Mesothelial cell of epicardium (in vitro differentiated cells): ENCODE results near the gene RBMS1. TPM values are rescaled to one million over a fixed set of nuclear protein-coding genes. Genes with fewer than 3 reads are reported as not detected.

Experiments
- DNase-seq, 2 experiments: peaks; one replicate each; pipeline ENCODE4 v3.0.0; 2021; ENCODE audit warnings: low spot score in 2 of 2; ENCODE audit not compliant: unreplicated experiment in 2 of 2
- H3K27ac Mint-ChIP-seq: 2 replicates; pipeline ENCODE4 v1.8.0; 2021; ENCODE audit warnings: mixed read lengths
- H3K27me3 Mint-ChIP-seq: 2 replicates; pipeline ENCODE4 v1.8.0; 2021; ENCODE audit warnings: low read depth, mixed read lengths
- H3K36me3 Mint-ChIP-seq: 2 replicates; pipeline ENCODE4 v1.8.0; 2021; ENCODE audit warnings: mixed read lengths
- H3K4me1 Mint-ChIP-seq: 2 replicates; pipeline ENCODE4 v1.8.0; 2021; ENCODE audit warnings: mixed read lengths
- H3K4me3 Mint-ChIP-seq: 2 replicates; pipeline ENCODE4 v1.8.0; 2021; ENCODE audit warnings: mild to moderate bottlenecking, moderate library complexity, mixed read lengths
- H3K9me3 Mint-ChIP-seq: 2 replicates; pipeline ENCODE4 v1.8.0; 2021; ENCODE audit warnings: mixed read lengths
- total RNA-seq: library from RNA; stranded (reverse); gene quantifications from 3 replicates; pipeline ENCODE4 v1.2.1, GENCODE V29; 2021
- TF ChIP-seq, protein P1 (sequence below): fragments of 200-600 bp; sonication (generic); IDR thresholded peaks from one replicate; pipeline ENCODE4 v1.5.0; 2021; ENCODE audit warnings: antibody characterized with exemption; ENCODE audit not compliant: unreplicated experiment

RBMS1 gene
- total RNA-seq, 1 donor from 2014 or later: 128 TPM

DNA sequence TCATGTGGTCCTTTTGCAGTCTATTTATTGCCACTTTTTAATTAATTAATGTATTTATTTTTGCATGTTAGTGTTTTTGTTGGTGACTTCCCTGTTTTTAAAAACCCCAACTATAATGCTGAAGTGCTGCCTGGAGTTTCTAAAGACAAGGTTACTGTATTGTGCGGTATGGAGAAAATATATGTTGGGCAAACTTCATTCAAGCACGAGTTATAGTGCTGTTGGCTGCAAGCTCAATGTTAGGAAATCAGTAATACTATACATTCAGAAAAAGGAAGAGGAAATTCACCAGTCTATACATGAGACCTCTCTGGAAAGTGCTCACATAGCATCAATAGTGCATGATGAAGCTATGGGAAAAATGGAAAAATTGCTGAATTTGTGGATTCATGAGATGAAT is 15.4 kb upstream of the RBMS1 start:
- no peak for DNase-seq
- H3K4me1 Mint-ChIP-seq: peaks cover 13% of the 10 kb centered on the region
- H3K36me3 Mint-ChIP-seq: no peaks in the 10 kb centered on the region
- TF ChIP-seq, protein P1, sequence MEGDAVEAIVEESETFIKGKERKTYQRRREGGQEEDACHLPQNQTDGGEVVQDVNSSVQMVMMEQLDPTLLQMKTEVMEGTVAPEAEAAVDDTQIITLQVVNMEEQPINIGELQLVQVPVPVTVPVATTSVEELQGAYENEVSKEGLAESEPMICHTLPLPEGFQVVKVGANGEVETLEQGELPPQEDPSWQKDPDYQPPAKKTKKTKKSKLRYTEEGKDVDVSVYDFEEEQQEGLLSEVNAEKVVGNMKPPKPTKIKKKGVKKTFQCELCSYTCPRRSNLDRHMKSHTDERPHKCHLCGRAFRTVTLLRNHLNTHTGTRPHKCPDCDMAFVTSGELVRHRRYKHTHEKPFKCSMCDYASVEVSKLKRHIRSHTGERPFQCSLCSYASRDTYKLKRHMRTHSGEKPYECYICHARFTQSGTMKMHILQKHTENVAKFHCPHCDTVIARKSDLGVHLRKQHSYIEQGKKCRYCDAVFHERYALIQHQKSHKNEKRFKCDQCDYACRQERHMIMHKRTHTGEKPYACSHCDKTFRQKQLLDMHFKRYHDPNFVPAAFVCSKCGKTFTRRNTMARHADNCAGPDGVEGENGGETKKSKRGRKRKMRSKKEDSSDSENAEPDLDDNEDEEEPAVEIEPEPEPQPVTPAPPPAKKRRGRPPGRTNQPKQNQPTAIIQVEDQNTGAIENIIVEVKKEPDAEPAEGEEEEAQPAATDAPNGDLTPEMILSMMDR: no peak
- H3K4me3 Mint-ChIP-seq: no peak overlapping the region
- no peaks in the 10 kb centered on the region for H3K9me3 Mint-ChIP-seq
- no peaks in the 10 kb centered on the region for H3K27me3 Mint-ChIP-seq
- H3K27ac Mint-ChIP-seq: no peak overlapping the region

DNA sequence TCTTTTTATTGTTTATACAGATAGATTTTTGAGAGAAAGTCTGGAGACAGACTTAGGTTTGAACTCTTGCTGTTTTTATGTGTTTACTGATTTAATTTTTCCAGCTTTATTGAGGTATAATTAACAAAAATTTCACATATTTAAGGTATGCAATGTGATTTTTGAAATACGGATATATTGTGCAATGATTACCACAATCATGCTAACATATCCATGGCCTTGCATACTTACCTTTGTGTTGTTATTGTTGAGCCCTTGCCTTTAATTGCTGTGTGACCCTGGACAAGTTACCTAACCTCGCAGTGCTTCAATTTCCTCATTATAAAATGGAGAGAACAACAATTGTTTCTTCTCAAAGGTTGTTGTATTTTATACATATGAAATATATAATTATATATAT is 13.9 kb upstream of the RBMS1 start:
- Mint-ChIP-seq H3K9me3 (no peaks in the 10 kb centered on the region), H3K36me3 (no peaks in the 10 kb centered on the region), H3K4me1 (peaks cover 10% of the 10 kb centered on the region), H3K4me3 (no peak overlapping the region), H3K27me3 (no peaks in the 10 kb centered on the region), H3K27ac (no peak overlapping the region)
- TF ChIP-seq, protein P1: no peak
- DNase-seq: no peak

DNA sequence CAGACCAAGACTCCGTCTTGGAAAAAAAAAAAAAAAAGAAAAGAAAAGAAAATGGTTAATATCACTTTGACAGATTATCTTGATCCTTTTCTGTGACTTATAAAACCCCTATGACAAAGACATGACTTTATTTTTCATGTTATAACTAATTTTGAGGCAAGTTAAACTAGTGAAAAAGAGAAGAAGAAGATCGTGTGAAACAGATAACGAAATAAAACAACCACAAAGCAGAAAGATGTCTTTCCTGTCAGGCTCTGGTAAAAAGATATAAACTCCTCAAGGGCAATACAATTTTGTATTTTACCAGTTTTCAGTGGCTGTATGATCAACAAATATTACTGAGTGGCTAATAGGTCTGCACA is 13.4 kb upstream of the RBMS1 start:
- no peak for DNase-seq
- H3K36me3 Mint-ChIP-seq: no peaks in the 10 kb centered on the region
- H3K4me1 Mint-ChIP-seq: peaks cover 10% of the 10 kb centered on the region
- H3K27me3 Mint-ChIP-seq: no peaks in the 10 kb centered on the region
- TF ChIP-seq, protein P1: no peak
- no peak overlapping the region for H3K4me3 Mint-ChIP-seq
- no peaks in the 10 kb centered on the region for H3K9me3 Mint-ChIP-seq
- H3K27ac Mint-ChIP-seq: no peak overlapping the region

DNA sequence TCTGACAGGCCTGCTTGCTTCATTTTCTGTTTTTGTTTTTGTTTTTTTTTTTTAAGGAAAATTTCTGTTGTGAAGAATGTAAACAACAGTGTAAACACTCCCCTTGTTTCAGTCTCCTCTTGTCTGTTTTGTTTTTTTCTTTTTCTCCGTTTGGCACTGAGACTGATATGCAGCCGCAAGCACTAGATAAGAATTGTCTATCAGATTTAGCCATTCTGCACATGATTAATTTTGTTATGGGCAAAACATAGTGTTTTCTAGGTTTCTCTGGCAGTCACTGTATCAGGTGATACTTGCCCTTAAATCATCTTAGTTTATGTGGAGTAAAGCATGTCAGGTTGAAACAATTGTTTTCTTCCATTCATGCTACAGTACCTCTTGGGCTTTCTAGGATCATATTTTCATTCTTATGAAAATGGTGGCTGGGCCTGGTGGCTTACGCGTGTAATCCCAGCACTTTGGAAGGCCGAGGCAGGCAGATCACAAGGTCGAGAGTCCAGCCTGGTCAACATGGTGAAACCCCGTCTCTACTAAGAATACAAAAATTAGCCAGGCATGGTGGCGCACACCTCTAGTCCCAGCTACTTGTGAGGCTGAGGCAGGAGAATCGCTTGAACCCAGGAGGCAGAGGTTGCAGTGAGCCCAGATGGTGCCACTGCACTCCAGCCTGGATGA is 12.9 kb upstream of the RBMS1 start:
- H3K4me3 Mint-ChIP-seq: no peak overlapping the region

DNA sequence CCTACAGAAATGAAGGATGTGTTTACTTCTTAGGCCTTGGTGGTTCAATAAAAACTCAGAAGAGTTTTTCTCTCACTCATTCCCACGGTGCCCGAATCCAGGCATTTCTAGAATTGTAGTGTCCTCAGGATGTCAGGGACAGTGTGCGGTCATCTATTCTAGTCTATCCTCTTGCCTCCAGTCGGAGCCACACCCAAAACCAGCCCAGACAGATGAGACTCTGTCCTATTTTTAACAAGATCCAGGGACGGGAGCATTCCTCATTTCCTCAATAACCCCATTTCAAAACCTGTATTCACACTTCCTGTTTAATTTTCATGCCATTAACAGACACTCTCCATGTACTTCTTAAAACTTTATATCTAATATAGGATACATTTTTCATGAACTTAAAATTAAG is 11.6 kb upstream of the RBMS1 start:
- Mint-ChIP-seq H3K27ac (no peak overlapping the region), H3K4me1 (peaks cover 3% of the 10 kb centered on the region), H3K27me3 (no peaks in the 10 kb centered on the region), H3K36me3 (no peaks in the 10 kb centered on the region), H3K4me3 (no peak overlapping the region), H3K9me3 (no peaks in the 10 kb centered on the region)
- no peak for DNase-seq
- TF ChIP-seq, protein P1: no peak

More for the DNA sequence above, 12.9 kb upstream of the RBMS1 start:
- Mint-ChIP-seq H3K27ac (no peak overlapping the region), H3K4me1 (peaks cover 10% of the 10 kb centered on the region), H3K9me3 (no peaks in the 10 kb centered on the region), H3K36me3 (no peaks in the 10 kb centered on the region), H3K27me3 (no peaks in the 10 kb centered on the region)
- no peak for DNase-seq
- TF ChIP-seq, protein P1: no peak

DNA sequence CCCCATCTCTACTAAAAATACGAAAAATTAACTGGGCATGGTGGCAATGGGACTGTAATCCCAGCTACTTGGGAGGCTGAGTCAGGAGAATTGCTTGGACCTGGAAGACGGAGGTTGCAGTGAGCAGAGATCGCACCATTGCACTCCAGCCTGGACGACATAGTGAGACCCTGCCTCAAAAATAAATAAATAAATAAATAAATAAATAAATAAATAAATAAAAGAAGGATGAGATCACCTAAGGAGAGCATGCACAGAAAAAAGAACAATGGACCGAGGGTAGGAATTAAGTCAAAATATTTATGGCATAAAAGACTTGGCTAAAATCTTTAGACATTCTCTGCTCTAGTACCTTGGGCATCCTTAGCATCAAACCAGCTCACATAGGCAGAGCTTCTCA is 8.9 kb upstream of the RBMS1 start:
- Mint-ChIP-seq H3K27ac (no peak overlapping the region), H3K27me3 (no peaks in the 10 kb centered on the region), H3K4me3 (no peak overlapping the region), H3K9me3 (no peaks in the 10 kb centered on the region), H3K4me1 (peaks cover 3% of the 10 kb centered on the region), H3K36me3 (no peaks in the 10 kb centered on the region)
- no peak for DNase-seq
- TF ChIP-seq, protein P1: no peak
